ENCODE data around the gene EIF3K.

DNA sequence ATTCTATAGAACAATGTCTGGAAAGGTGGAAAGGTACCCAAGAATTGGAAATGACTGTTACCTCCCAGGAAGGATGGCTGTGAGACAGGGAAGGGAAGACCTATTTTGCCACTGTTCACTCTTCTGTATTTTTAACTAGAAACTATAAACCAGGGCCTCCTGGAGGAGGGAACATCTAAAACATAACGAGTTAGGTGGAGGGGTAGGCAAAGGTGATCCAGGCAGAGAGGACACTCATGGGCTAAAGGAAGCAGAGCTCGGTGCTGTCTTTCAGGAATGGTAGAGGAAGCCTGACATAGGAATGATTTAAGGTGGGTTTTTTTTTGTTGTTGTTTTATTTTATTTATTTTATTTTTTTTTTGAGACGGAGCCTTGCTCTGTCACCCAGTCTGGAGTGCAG is 5.8 kb downstream of the EIF3K start:
- TF ChIP-seq, protein P1, sequence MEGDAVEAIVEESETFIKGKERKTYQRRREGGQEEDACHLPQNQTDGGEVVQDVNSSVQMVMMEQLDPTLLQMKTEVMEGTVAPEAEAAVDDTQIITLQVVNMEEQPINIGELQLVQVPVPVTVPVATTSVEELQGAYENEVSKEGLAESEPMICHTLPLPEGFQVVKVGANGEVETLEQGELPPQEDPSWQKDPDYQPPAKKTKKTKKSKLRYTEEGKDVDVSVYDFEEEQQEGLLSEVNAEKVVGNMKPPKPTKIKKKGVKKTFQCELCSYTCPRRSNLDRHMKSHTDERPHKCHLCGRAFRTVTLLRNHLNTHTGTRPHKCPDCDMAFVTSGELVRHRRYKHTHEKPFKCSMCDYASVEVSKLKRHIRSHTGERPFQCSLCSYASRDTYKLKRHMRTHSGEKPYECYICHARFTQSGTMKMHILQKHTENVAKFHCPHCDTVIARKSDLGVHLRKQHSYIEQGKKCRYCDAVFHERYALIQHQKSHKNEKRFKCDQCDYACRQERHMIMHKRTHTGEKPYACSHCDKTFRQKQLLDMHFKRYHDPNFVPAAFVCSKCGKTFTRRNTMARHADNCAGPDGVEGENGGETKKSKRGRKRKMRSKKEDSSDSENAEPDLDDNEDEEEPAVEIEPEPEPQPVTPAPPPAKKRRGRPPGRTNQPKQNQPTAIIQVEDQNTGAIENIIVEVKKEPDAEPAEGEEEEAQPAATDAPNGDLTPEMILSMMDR (IDR thresholded peaks at IDR 0.05), result no peak
- TF ChIP-seq POLR2AphosphoS5 (IDR thresholded peaks at IDR 0.05; ENCODE audit: low read depth, low read length), result no peak
- TF ChIP-seq, protein P2, sequence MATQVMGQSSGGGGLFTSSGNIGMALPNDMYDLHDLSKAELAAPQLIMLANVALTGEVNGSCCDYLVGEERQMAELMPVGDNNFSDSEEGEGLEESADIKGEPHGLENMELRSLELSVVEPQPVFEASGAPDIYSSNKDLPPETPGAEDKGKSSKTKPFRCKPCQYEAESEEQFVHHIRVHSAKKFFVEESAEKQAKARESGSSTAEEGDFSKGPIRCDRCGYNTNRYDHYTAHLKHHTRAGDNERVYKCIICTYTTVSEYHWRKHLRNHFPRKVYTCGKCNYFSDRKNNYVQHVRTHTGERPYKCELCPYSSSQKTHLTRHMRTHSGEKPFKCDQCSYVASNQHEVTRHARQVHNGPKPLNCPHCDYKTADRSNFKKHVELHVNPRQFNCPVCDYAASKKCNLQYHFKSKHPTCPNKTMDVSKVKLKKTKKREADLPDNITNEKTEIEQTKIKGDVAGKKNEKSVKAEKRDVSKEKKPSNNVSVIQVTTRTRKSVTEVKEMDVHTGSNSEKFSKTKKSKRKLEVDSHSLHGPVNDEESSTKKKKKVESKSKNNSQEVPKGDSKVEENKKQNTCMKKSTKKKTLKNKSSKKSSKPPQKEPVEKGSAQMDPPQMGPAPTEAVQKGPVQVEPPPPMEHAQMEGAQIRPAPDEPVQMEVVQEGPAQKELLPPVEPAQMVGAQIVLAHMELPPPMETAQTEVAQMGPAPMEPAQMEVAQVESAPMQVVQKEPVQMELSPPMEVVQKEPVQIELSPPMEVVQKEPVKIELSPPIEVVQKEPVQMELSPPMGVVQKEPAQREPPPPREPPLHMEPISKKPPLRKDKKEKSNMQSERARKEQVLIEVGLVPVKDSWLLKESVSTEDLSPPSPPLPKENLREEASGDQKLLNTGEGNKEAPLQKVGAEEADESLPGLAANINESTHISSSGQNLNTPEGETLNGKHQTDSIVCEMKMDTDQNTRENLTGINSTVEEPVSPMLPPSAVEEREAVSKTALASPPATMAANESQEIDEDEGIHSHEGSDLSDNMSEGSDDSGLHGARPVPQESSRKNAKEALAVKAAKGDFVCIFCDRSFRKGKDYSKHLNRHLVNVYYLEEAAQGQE (IDR thresholded peaks at IDR 0.05; ENCODE audit: insufficient read depth in 1 of 2, low read depth in 2 of 2, low read length in 1 of 2), result no peak
- no peak for TF ChIP-seq SIN3A (IDR thresholded peaks at IDR 0.05; ENCODE audit: borderline replicate concordance, insufficient read depth, low read depth, low read length)
- no peak for TF ChIP-seq TCF7L2 (IDR thresholded peaks at IDR 0.05; ENCODE audit: low read depth, low read length)
